SIG-M5 treated with dmso at 0.1 percent for 504 hours (cell line): ENCODE measurements around the gene TOX4.
"Not testable (repeated sequence)": the region's sequence is repeated elsewhere in the genome, so short reads cannot be mapped to it uniquely, and the experiment has no call there.

Experiments
- DNase-seq: peaks from one replicate; lab custom pipeline; 2025; ENCODE audit not compliant: unreplicated experiment; lab: John Stamatoyannopoulos, UW

Gene TOX4

DNA sequence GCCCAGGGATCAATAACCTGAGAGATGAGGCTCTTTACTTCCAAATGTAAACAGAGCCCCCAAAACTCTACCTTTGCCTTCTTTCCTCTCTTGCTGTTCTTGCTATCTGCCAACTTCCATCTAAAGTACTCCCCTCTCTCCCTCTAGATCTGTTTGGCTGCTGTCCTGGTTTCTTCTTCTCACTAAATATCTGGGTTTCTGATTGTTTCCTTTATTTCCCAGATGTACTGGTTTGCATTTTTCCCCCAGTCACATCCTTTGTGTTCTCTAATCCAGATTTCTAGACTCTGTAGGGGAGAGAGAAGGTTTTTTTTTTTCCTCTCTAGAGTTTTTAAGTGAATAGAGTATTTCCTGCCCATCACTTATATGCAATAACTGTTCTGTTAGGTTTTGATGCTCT, 56.3 kb downstream of the TOX4 start:
- DNase-seq, result no peak

- peak; percentile 91 for DNase-seq
These were observed 57.6 kb downstream of the TOX4 start for GRCh38 chr14:21534576-21534975.

DNA sequence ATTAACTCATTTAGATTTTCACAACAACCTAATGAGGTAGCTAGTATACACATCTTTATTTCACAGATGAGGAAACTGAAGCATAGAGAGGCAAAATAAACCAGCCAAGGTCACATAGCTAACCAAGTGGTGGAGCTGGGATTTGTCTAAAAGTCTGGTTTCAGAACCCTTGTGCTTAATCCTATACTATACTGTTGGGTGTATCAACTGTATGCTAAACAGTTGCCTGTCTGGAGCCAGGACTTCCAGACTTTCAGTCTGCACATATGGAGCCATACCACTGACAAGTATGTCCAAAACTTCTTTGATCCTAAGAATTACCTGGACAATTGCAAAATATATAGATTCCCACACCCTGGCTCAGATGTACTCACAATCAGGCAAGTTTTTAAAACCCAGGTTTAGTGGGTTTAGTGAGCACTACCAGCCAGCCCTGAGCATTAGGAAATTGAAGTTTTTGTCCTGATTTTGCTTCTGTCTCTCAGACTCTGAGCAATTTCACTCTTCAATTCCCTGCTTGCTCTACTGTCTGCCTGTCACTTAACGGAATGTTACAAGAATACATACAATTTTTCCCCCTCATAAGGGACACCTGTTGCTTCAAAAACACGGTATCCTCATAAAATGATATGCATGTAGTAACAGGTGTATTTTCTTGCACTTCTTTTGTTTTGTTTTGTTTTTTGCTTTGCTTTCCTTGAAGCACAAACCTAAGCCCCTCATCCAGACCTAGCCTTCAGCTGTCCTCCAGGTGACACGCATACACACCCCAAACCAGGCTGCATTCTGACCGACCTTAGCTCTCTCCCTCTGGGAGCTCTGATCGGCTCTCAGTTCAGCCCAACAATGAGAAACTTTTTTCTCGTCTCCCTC, 58.8 kb downstream of the TOX4 start:
- DNase-seq, result no peak

DNA sequence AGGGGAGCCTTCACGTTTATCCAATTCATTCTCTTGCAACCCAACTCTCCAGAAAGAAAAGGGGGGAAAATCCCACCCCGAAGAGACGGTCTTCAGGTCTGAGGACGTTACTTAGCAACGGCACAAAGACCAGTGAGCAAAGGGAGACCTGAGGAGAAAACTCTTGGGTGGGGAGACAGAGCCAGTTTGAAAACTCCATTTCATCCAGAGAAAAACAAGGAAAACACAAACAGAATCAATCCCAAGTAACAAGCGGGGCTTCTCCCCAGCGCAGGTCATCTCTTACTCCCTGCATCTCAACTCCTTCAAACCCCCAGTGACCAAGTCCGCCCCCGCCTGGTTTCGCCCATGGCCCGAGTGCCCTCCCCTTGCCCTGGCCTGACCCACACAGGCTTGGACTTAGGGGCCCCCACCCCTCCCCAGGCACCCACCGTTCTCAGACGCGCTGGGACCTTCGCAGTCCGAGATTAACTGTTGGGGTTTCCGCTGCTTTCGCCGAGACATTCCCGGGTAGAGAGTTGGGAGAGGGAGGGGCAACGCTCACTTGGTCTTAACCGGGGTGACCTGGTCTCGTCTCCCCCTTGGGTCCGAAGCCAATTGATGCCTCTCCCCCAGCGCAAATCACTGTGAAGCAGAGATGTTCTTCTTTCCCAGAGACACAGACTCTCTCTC, 59.6 kb downstream of the TOX4 start:
- DNase-seq, result no peak

- DNase-seq, result no peak
These were observed 60.1 kb downstream of the TOX4 start for GRCh38 chr14:21537090-21537424.

- DNase-seq, result no peak
These were observed 62.4 kb downstream of the TOX4 start for GRCh38 chr14:21539189-21539940.

GRCh38 chr14:21541413-21542074, 64.5 kb downstream of the TOX4 start:
- no peak for DNase-seq

GRCh38 chr14:21543521-21543960, 66.5 kb downstream of the TOX4 start:
- no peak for DNase-seq

- no peak for DNase-seq
These were observed 67.0 kb downstream of the TOX4 start for GRCh38 chr14:21543963-21544362.

DNA sequence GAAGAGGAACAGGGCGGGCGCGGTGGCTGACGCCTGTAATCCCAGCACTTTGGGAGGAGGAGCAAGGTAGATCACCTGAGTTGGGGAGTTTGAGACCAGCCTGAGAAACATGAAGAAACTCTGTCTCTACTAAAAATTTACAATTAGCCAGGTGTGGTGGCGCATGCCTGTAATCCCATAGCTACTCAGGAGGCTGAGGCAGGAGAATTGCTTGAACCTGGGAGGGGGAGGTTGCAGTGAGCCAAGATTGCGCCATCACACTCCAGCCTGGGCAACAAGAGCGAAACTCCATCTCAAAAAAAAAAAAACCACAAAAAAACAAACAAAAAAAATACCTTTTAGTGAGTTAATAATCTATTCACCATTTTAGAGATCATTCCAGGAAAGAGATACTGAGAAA, 67.6 kb downstream of the TOX4 start:
- DNase-seq, result not testable (repeated sequence)
